Liver (tissue), 3 donors: ENCODE results near the gene BRWD1.

Source experiments
- CTCF ChIP-seq: fragments of 150-350 bp; IDR thresholded peaks from 2 replicates; pipeline ENCODE4 v1.5.1; 2017; ENCODE audit warnings: improper control_type of control experiment, low read depth, low read length; ENCODE audit not compliant: missing input control
- TAF1 ChIP-seq: conservative IDR thresholded peaks from 2 replicates; pipeline ENCODE4 v1.6.1; 2016; ENCODE audit warnings: antibody characterized with exemption, mild to moderate bottlenecking
- donor health status: healthy.
- donor health status: healthy.

DNA sequence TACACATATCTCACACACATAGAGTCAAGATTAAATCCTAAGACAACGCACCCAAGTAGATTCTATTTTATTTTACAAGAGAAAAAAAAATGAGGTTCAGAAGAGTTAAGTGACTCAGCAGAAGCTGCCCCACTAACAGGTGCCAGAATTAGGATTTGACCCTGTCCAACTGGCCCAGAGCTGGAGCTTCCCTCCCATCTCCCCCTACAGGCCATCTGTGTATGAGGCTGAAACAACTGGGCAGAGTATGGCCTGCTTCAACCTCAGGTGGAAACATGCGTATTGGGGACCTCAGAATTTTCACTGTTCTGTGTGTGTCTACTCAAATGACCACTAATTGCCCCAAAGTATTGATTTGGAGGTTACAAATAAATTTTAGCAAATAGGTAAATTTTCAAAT is 160.1 kb downstream of the BRWD1 start:
- TF ChIP-seq CTCF (peak; percentile 36), TAF1 (no peak)
